Osteoblast (primary cell): ENCODE data around the gene TTLL9. TPM values are rescaled to one million over a fixed set of nuclear protein-coding genes. Genes with fewer than 3 reads are reported as not detected.
A peak's percentile ranks its signal among the peaks of the same experiment; 100 is the strongest.

Source experiments
- DNase-seq: peaks from one replicate; pipeline ENCODE4 v3.0.0; 2011; ENCODE audit warnings: low spot score, mixed read lengths; ENCODE audit not compliant: insufficient read length; ENCODE audit errors: missing footprints
- H2AFZ ChIP-seq: 2 replicates; pipeline ENCODE4 v1.6.0; 2011; ENCODE audit warnings: mild to moderate bottlenecking, low read length
- H3K27ac ChIP-seq: 2 replicates; pipeline ENCODE4 v1.5.1; 2011; ENCODE audit warnings: mild to moderate bottlenecking, low read depth, low read length, moderate library complexity
- H3K27me3 ChIP-seq: 2 replicates; pipeline ENCODE4 v1.6.0; 2012; ENCODE audit warnings: mild to moderate bottlenecking, control low read depth, inconsistent platforms, low read length, moderate library complexity; ENCODE audit not compliant: insufficient read depth
- H3K36me3 ChIP-seq: 2 replicates; pipeline ENCODE4 v1.5.1; 2011; ENCODE audit warnings: mild to moderate bottlenecking, low read length, control low read depth, moderate library complexity; ENCODE audit not compliant: insufficient read depth
- H3K4me1 ChIP-seq: 2 replicates; pipeline ENCODE4 v1.5.1; 2011; ENCODE audit warnings: mild to moderate bottlenecking, low read length, control low read depth, moderate library complexity; ENCODE audit not compliant: insufficient read depth
- H3K4me2 ChIP-seq: 2 replicates; pipeline ENCODE4 v1.6.0; 2011; ENCODE audit warnings: mild to moderate bottlenecking, low read length; ENCODE audit not compliant: insufficient read depth
- H3K4me3 ChIP-seq: fragments of 200-600 bp; sonication (generic); 3 replicates; pipeline ENCODE4 v1.5.1; 2012; ENCODE audit warnings: mild to moderate bottlenecking, low read length, inconsistent platforms; ENCODE audit not compliant: insufficient read depth
- H3K79me2 ChIP-seq: 2 replicates; pipeline ENCODE4 v1.6.0; 2012; ENCODE audit warnings: mild to moderate bottlenecking, low read length, control low read depth, inconsistent platforms; ENCODE audit not compliant: insufficient read depth
- H3K9me3 ChIP-seq: 2 replicates; pipeline ENCODE4 v1.5.1; 2011; ENCODE audit warnings: low read depth, low read length, control low read depth
- H4K20me1 ChIP-seq: 2 replicates; pipeline ENCODE4 v1.6.0; 2012; ENCODE audit warnings: mild to moderate bottlenecking, low read length, control low read depth; ENCODE audit not compliant: insufficient read depth
- CTCF ChIP-seq: IDR thresholded peaks from 2 replicates; pipeline ENCODE4 v1.5.1; 2011; ENCODE audit warnings: mild to moderate bottlenecking, low read depth, low read length, moderate library complexity; ENCODE audit errors: extremely low read depth
- total RNA-seq: library from RNA; depleted of rRNA; stranded (reverse); fragments of >200 nt; gene quantifications from 2 replicates; pipeline ENCODE4 v1.2.3, GENCODE V29; 2012

Gene TTLL9
- total RNA-seq, 1 donor, result 0.72 TPM

- H3K79me2 ChIP-seq, result peaks cover 30% of the 10 kb centered on the region
- peak overlapping the region; percentile 91 for H3K27ac ChIP-seq
- peaks cover 9% of the 10 kb centered on the region for H3K4me1 ChIP-seq
- peak overlapping the region; percentile 93 for H3K4me2 ChIP-seq
- peak overlapping the region; percentile 99 for H3K4me3 ChIP-seq
- peaks cover 29% of the 10 kb centered on the region for H3K36me3 ChIP-seq
- TF ChIP-seq CTCF, result no peak
- no peaks in the 10 kb centered on the region for H3K27me3 ChIP-seq
- H4K20me1 ChIP-seq, result peaks cover 19% of the 10 kb centered on the region
- H3K9me3 ChIP-seq, result no peaks in the 10 kb centered on the region
- no peak for DNase-seq
- peak overlapping the region; percentile 92 for H2AFZ ChIP-seq
These were observed 80.7 kb downstream of the TTLL9 start for GRCh38 chr20:31951203-31951529.

GRCh38 chr20:31951530-31952453, 81.4 kb downstream of the TTLL9 start, which contains the start of gene PDRG1:
Gene PDRG1, minus strand, starts transcription at chr20:31952046. Its CDS starts 85 bp downstream, at chr20:31951961.
- H3K27me3 ChIP-seq, result no peaks in the 10 kb centered on the region
- H2AFZ ChIP-seq, result peak within 1 kb of the TSS; percentile 92
- peaks cover 23% of the 10 kb centered on the region for H3K36me3 ChIP-seq
- peaks cover 30% of the 10 kb centered on the region for H3K79me2 ChIP-seq
- DNase-seq, result peak; percentile 98
- H3K9me3 ChIP-seq, result no peaks in the 10 kb centered on the region
- peaks cover 13% of the 10 kb centered on the region for H4K20me1 ChIP-seq
- H3K4me3 ChIP-seq, result peak within 1 kb of the TSS; percentile 99
- TF ChIP-seq CTCF, result peak; percentile 97
- peak within 1 kb of the TSS; percentile 91 for H3K27ac ChIP-seq
- peak within 1 kb of the TSS; percentile 93 for H3K4me2 ChIP-seq
- peaks cover 9% of the 10 kb centered on the region for H3K4me1 ChIP-seq

GRCh38 chr20:31953556-31954148, 83.2 kb downstream of the TTLL9 start:
- peaks cover 9% of the 10 kb centered on the region for H3K4me1 ChIP-seq
- no peak overlapping the region for H3K27ac ChIP-seq
- H3K4me3 ChIP-seq, result no peak overlapping the region
- H2AFZ ChIP-seq, result no peak overlapping the region
- no peaks in the 10 kb centered on the region for H3K27me3 ChIP-seq
- no peak for TF ChIP-seq CTCF
- DNase-seq, result no peak
- H3K9me3 ChIP-seq, result no peaks in the 10 kb centered on the region
- H3K4me2 ChIP-seq, result no peak overlapping the region
- peaks cover 27% of the 10 kb centered on the region for H3K79me2 ChIP-seq
- H4K20me1 ChIP-seq, result peaks cover 13% of the 10 kb centered on the region
- peaks cover 4% of the 10 kb centered on the region for H3K36me3 ChIP-seq

- peaks cover 9% of the 10 kb centered on the region for H3K4me1 ChIP-seq
- no peak overlapping the region for H3K27ac ChIP-seq
- no peak overlapping the region for H2AFZ ChIP-seq
- peaks cover under 1% of the 10 kb centered on the region for H3K27me3 ChIP-seq
- H3K9me3 ChIP-seq, result no peaks in the 10 kb centered on the region
- no peak overlapping the region for H3K4me2 ChIP-seq
- no peak overlapping the region for H3K4me3 ChIP-seq
- no peaks in the 10 kb centered on the region for H3K36me3 ChIP-seq
- peaks cover 23% of the 10 kb centered on the region for H3K79me2 ChIP-seq
- DNase-seq, result no peak
- H4K20me1 ChIP-seq, result peaks cover 12% of the 10 kb centered on the region
- TF ChIP-seq CTCF, result no peak
These were observed 84.1 kb downstream of the TTLL9 start for GRCh38 chr20:31954500-31954899.
